NB4 (cell line): ENCODE data around the gene SRGN.

Source experiments
- DNase-seq: peaks from one replicate; pipeline ENCODE4 v3.0.0; 2010; ENCODE audit warnings: low read depth
- H3K4me3 ChIP-seq: one replicate; pipeline ENCODE4 v1.5.1; 2011; ENCODE audit warnings: mild to moderate bottlenecking, low read depth, low read length, moderate library complexity
- CTCF ChIP-seq: IDR thresholded peaks from one replicate; pipeline ENCODE4 v1.5.1; 2012; ENCODE audit warnings: low read depth, low read length
- MAX ChIP-seq: IDR thresholded peaks from 2 replicates; pipeline ENCODE4 v1.6.1; 2011; ENCODE audit warnings: low read depth, low read length
- MYC ChIP-seq: IDR thresholded peaks from 2 replicates; pipeline ENCODE4 v1.6.1; 2011; ENCODE audit warnings: low read depth, low read length
- POLR2A ChIP-seq: IDR thresholded peaks from 2 replicates; pipeline ENCODE4 v1.6.1; 2011; ENCODE audit warnings: mild to moderate bottlenecking; ENCODE audit not compliant: insufficient read length; ENCODE audit errors: extremely low read depth

SRGN gene

GRCh38 chr10:69045441-69046300 lies 42.2 kb upstream of the SRGN start:
- no peak overlapping the region for H3K4me3 ChIP-seq
- TF ChIP-seq MAX (peak; percentile 71), MYC (peak; percentile 89), POLR2A (no peak), CTCF (no peak)
- DNase-seq: peak; percentile 96

GRCh38 chr10:69047111-69047832 lies 40.6 kb upstream of the SRGN start:
- no peak overlapping the region for H3K4me3 ChIP-seq
- no peak for DNase-seq
- TF ChIP-seq CTCF: no peak
- TF ChIP-seq MYC: no peak
- no peak for TF ChIP-seq POLR2A
- no peak for TF ChIP-seq MAX

- DNase-seq: peak; percentile 97
- no peak overlapping the region for H3K4me3 ChIP-seq
- TF ChIP-seq POLR2A (peak; percentile 12), MAX (peak; percentile 91), MYC (peak; percentile 91), CTCF (no peak)
Observed at GRCh38 chr10:69048103-69048502, 39.8 kb upstream of the SRGN start.

GRCh38 chr10:69049566-69049961 lies 38.3 kb upstream of the SRGN start:
- peak; percentile 88 for DNase-seq
- TF ChIP-seq MYC: peak; percentile 97
- TF ChIP-seq MAX: peak; percentile 93
- TF ChIP-seq CTCF: no peak
- H3K4me3 ChIP-seq: no peak overlapping the region

GRCh38 chr10:69051303-69051702 lies 36.6 kb upstream of the SRGN start:
- DNase-seq: peak; percentile 75
- no peak overlapping the region for H3K4me3 ChIP-seq
- TF ChIP-seq CTCF (no peak), MYC (peak; percentile 75), POLR2A (no peak), MAX (peak; percentile 78)
